HG03457 (cell line): Measurements from ENCODE around the gene BET1L.

ENCODE experiments used
- ATAC-seq: cut with Tn5 transposase; IDR thresholded peaks from one replicate; pipeline ENCODE4 v1.9.1; 2021; ENCODE audit warnings: moderate number of reproducible peaks; ENCODE audit not compliant: unreplicated experiment

The BET1L gene

DNA sequence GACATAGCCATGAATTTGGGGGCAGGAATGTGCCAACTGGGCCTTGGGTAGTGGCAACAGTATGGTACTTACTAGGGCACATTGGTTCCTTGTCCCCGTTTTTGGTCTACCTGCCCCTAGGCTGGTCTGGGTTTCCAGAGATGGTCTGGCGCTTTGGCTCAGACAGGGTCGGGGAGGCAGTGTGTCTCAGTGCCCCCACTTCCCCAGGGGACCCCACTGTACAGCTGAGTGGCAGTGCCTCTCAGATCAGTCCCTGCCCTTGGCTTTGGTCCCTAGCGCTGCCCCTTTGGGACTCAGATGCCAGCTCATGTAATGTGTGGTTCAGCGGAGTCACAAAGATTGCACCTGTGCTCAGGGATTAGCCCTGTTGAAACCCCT is 3.6 kb upstream of the BET1L start:
- ATAC-seq, result no peak

DNA sequence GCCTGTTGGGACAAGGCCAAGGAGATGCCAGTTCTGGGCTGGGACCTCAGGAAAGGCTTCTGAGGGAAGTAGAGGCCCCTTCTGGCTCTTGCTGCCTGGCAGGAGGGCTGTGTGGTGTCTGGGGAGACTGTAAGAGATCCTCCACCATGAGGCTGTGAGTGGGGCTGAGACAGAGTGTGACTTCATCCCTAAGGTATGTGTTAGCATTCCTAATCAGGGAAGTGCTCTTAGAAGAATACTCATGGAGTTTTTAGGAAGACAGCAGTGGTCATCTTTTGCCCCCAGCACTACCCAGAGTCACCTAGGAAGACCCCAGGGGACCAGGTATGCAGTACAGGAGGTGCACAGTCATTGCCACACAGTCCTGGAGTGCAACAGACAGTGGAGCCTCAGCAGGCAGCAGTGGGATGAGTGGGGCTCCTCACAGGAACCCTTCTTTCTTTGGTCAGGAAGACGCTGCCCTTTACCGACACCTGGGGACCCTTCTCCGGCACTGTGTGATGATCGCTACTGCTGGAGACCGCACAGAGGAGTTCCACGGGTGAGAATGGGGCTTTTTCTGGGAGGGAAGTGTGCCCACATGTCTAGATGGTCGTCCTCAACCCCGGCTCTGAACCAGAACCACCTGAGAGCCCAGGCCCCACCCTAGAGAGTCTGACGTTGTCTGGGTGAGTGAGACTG is 3.1 kb upstream of the BET1L start:
- no peak for ATAC-seq

DNA sequence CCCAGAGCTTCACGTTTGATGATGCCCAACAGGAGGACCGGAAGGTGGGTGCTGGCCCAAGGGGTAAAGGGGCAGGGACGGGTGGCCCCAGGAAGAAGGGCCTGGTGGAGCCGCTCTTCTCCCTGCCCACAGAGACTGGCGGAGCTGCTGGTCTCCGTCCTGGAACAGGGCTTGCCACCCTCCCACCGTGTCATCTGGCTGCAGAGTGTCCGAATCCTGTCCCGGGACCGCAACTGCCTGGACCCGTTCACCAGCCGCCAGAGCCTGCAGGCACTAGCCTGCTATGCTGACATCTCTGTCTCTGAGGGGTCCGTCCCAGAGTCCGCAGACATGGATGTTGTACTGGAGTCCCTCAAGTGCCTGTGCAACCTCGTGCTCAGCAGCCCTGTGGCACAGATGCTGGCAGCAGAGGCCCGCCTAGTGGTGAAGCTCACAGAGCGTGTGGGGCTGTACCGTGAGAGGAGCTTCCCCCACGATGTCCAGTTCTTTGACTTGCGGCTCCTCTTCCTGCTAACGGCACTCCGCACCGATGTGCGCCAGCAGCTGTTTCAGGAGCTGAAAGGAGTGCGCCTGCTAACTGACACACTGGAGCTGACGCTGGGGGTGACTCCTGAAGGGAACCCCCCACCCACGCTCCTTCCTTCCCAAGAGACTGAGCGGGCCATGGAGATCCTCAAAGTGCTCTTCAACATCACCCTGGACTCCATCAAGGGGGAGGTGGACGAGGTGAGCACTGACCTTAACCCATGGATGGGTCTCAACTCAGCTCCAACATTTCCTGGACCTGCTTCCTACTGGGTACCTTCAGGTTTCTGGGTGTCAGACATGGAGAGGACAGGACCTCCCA is 2.3 kb upstream of the BET1L start:
- ATAC-seq, result no peak

DNA sequence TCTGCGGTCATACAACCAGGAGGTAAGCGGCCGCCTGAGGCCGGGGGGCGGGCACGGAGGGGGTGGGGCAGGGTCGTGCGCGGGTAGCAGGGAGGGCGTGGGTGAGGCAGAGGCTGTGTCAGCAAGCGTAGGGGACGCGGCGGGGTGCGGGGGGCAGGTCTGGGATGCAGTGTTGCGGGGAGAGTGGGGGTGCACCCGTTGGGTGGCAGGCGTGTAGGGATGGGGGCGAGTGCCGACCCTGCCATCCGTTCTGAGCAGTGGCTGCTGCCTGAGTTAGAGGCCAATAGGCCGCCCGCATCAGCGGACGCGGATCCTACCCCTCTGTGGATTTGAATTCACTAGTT is 1.7 kb upstream of the BET1L start:
- no peak for ATAC-seq

DNA sequence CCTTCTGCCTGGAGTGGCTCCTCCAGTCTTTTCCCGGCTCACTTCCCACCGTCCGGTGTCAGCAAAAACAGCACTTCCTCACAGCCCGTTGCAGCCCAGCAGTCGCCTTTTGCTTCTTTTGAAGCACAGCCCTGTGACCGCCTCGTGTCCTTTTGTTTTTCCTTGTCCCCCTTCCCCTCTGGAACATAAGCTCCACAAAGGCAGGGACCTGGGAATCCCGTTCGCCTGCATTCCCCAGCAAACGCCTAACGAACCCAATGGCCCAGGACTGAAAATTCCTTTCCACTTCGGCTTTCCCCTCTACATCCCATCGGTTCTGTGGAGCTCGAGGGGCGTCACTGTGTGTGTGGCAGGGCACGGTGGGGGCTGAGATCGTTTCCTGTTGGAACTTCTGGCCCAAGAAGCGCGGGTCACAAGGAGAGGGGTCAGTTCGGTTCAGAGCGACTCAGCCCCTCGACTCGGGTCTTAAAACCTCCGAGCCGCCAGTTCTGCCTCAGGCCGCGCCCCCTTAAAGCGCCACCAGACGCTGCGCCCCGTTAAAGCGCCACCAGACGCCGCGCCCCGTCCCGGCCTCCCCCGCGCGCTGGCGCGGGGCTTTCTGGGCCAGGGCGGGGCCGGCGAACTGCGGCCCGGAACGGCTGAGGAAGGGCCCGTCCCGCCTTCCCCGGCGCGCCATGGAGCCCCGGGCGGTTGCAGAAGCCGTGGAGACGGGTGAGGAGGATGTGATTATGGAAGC is 1.1 kb upstream of the BET1L start:
- ATAC-seq, result no peak

DNA sequence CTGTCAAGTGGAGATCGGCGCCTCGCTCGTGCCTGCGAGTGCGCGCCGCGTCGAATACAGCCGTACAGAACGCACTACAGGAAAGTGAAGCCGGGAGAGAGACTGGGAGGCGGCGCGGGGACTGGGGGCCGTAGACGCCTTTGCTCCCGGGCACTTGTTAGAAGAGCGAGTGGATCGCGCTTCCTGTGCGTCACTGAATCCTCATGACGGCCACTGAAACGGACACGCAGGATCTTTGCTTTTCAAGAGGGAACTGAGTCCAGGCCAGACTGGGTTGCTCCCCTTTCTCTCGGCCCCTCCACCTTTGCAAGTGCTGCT is 623 bp upstream of the BET1L start:
- no peak for ATAC-seq

DNA sequence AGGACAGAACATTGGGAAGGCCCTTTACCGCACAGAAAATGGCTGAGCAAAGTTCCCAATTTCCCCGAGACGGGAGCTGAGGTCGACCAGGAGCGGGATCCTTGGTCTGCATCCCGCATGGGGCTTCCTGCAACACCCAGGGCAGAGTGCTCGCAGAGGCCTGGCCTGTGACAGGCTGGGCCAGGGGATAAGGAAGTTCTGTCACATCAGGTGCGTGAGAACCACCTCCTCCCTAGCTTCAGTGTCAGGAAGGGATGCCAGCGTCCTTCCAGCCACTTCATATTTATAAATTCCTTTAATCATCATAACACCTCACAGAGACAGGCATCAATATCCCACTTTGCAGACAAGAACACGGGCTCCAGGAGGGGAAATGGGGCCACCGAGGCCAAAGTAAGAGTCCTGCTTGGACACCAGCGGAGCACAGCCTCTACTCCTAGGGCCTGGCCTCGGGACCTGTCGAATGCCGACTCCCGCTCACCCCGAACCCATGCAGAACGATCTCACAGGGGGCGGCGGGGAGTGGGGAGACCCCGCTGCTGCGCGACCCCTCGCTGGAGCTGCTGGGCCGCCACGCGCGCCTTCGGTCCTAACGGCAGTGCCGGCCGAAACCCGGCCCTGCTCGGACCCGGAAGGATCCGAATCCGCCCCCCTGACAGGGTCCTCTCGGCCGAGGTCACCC is 532 bp downstream of the BET1L start:
- ATAC-seq, result peak; percentile 5

DNA sequence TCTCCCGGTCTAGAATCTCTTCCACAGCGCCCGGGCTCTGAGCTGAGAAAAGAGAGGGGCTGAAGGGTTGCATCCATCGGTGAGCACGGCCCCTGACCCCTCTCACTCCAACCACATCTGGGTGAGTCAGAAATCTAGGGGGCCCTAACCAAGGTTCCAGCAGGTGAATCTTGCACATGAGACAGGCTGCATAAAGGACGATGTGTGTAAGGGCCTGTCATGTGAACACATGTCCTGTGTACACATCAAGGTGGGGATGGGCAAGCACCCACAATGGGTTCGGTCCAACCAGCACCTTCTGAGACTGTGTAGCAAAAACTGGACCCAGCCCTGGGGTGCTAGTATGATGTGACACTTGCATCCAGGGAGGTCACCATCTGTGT is 1.2 kb downstream of the BET1L start:
- no peak for ATAC-seq

DNA sequence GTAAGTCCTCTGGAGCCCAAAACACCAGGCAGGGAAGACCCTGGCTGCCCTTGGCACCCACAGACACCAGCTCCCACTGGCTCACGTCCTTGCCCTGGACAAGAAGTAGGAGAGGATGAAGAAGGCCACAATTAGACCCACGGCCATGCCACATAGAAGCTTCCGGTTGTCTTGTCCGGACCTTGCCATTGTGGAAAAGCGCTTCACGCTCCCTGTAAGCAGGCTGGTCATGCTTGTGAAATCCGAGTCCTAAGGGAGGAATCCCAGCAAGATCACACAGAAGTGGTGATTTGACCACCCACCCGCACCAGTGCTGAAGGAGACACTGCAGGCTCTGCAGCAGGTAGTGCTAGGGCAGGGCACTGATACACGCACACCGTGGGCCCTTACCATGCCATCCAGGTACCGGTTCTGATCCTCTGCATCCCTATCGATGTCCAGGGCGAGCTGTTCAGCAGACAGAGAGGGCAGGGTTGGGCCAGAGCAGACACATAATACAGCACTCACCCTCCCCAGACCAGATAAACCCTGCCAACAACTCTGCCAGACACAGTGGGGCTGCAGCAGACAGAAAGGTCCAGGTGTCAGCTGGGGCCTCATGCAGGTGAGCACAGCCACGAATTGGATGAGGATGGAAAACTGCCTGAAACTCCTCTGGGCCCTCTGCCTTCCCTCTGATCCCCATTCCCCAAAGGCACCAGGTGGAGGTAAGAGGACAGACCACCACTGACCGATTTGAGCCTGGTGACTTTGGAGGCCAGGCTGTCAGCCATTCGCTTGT is 1.8 kb downstream of the BET1L start:
- no peak for ATAC-seq

DNA sequence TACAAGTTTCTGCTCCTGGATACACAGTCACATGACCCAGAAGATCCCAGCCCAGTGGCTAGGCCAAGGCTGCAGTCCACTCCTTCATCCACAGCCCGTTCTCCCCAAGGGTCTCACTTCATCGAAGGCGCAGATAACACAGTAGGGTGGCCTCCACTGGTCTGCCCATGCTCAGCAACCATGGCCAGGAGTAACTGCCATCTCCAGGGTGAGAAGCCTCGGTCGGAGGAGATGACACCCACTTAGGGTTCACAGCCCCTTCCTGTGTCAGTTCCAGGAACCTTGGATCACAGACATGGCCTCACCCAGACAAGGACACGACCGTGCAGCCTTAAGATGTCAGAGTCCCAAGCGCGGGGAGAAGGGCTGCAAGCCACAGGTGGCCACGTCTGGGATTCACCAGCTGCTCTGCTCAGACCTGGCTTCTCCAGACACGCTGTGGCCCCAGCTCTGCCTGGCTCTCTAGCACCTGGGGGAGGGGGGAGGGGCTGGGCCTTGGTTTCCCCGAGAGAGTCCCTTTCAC is 2.6 kb downstream of the BET1L start:
- no peak for ATAC-seq

DNA sequence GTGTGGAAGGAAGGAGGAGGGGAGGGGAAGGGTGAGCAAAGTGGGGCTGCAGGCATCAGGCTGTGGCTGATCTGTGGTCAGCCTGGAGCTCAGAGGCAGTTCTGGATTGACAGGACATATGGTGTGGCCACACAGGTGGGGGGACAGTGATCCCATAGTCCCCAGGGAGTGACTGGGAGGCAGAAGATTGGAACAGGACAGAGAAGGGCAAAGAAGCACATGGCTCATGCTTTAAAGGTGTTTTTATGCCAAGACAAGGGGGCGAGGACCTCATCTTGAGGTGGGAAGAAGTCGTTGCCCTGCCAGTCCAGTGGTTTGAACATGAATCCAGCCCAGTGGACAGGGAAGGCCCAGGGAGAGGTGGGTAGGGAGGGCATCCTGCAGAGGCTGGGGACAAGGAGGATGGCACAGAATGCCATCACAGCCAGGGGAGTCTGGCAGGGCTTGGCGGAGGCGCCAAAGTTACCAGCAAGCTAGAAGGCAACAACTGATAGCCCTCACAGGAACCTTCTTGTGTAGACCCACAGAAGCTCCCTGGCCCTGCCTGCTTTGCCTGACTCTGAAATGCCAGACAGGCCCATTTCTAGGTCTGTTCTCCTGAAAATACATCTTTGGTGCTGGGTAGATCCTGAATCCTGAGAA is 3.1 kb downstream of the BET1L start:
- ATAC-seq, result no peak

DNA sequence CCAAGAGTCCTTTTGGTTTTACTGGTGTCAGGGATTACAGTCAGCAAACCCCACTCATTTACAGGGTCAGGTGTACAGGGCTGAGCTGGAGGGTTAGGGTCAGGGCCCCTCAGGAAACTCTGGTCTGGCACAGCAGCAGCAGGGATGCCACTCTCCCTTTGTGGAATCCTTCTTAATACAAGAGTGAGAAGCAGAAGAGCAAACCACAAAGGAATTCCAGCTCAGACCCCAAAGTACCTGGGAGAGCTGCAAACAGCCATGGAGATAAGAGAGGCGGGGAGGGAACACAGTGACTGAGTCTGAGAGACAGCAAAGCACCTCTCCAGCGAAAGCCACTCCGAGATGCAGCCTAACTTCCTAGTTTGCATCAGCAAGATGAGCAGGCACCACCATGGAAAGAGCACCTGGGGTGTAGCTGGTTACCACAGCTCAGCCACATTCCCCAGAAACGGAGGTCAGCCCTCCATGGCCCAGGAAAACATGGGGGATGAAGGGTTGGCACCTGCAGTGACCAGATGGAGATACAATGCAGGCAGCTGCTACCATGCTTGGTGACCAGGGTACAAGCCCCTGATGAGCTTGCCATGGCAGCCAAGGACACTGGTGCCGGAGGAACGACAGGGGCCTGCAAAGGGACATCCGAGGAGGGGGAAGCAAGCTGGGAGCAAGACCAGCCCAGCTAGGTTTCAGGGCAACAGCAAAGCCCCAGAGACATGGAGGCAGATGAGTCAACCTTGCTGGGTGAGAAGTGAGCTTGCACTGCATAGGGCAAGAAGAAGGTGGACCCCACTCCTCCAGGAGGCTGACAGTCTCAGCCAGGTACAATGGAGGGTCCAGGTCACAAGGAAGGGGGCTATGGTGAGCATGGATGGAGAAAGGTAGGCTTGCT is 3.9 kb downstream of the BET1L start:
- ATAC-seq, result no peak

DNA sequence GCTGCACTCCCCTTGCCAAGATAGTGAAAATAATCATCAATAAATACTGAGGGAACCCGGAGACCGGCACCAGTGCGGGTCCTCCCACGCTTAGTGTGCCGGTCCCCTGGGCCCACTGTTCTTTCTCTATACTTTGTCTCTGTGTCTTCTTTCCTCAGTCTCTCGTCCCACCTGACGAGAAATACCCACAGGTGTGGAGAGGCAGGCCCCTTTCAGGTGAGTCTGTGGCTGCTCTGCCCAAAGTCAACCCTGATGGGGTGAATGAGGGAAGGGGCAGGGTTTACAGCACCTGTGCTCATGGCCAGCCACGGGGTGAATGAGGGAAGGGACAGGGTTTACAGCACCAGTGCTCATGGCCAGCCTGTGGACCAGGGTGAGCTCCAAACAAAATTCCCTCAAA is 4.7 kb downstream of the BET1L start:
- ATAC-seq, result no peak

DNA sequence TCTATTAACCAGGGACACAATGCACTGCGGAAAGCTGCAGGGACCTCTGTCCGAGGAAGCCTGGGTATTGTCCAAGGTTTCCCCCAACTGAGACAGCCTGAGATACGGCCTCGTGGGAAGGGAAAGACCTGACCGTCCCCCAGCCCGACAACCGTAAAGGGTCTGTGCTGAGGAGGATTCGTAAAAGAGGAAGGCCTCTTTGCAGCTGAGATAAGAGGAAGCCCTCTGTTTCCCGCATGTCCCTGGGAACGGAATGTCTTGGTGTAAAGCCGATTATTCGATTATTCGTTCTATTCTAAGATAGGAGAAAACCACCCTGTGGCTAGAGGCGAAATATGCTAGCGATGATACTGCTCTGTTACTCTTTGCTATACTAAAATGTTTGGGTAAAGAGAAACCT is 5.2 kb downstream of the BET1L start:
- ATAC-seq, result no peak

DNA sequence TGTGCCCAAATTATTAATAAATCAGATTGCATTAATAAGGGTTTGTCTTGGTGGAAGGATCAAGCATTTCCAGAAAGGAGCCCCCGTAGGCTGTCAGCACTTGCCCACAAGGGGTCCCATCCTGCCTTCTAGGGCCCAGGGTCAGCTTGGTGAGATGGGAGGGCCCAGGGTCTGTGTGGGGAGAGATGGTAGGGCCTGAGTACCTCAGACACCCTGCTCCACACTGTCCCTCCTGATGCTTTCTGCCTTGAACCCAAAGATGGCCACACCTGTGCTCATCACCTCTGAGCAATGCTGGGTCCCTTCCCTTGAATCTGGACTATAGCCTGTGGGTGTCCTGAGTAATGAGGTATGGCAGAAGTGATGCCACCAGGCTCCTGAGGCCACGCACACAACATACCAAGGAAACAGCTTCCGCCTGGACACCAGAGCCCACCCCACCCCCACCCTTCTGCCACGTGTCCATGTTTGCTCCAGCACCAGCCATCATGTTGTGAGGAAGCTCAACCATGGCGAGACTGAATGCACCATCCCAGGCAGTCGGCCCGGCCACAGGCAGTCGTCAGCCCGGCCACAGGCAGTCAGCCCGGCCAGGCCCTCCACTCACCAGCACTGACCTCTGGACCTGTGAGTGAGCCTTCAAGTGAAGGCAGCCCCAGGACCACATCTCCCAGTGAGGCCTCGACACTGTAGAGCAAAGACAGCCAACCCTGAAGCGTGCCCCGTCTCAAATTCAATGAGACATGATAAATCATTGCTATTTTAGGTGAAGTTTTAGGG is 6.8 kb downstream of the BET1L start:
- no peak for ATAC-seq

DNA sequence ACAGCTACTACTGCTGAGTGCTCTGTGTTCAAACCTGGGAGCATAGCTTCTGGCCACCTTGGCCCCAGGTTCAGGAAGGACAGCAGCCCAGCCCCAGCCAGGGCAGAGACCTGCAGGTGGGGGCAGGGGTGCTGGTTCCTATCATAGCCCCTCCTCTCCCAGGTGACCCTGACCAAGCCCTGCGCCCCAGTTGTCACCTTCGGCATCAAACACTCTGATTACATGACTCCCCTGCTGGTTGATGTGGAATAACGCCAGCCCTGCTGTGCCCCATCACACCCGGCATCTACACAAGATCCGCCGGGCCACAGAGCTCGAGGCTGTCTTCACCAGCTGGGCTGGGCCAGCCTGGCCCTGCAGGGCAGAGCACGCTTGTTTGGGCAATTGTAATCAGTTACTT is 7.4 kb downstream of the BET1L start:
- no peak for ATAC-seq

DNA sequence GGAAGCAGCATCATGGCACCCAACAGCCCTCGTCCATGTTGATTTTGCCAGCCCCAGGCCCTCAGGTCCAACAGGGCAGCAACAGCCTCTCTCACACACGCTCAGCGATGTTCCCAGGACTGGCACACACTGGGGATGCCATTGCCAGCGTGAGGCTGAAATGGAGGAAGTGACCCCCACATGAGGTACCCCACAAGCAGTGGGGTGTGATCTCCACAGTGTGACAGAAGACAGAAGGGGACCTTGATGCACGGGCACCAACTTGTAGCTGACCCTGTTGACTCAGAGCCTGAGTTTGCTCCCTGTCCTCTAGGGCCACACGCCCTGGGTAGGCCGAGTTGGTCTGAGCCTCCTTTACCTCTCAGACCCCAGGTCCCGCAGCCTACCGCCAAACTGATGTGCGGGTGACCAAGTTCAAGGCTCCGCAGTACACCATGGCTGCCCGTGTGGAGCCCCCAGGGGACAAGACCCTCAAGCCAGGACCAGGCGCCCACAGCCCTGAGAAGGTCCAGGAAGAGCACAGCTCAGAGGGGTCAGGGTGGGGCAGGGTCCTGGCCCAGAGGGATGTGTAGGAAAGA is 8.1 kb downstream of the BET1L start:
- ATAC-seq, result no peak

DNA sequence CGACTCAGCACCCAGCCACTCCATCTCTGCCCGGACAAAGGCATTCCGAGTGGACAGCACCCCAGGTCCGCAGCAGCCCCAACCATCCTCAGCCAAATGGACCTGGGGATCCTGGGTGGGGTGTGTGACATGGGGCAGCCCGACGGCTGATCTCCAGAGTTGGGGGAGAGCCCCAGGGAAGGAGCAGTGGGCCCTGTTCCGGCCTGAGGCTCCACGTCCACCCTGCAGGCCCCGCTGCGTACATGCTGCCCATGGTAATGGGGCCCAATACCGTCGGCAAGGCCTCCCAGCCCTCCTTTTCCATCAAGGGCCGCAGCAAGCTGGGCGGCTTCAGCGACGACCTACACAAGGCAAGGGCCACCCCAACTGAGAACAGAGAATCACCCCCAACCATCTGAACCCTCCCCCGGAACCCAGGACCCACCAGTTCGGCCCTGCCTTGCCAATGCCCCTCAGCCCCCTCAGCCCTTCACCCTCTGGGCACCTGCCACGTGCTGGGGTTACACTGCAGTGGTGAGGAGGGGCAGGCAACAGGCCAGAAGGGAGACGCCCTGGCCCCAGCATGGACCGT is 8.9 kb downstream of the BET1L start:
- no peak for ATAC-seq
